Upper lobe of left lung (tissue), 6 donors: ENCODE measurements around the gene ZFR2. TPM values are rescaled to one million over a fixed set of nuclear protein-coding genes. Genes with fewer than 3 reads are reported as not detected.
"Not testable (repeated sequence)": the region's sequence is repeated elsewhere in the genome, so short reads cannot be mapped to it uniquely, and the experiment has no call there.

Experiments used
- ATAC-seq, 2 donors: fragments of 200-7000 bp; cut with Tn5 transposase; one replicate each; pipeline ENCODE4 v1.9.1; 2022; ENCODE audit warnings: mild to moderate bottlenecking in 2 of 2, moderate library complexity in 2 of 2; ENCODE audit not compliant: low FRiP score in 2 of 2
- DNase-seq, 2 donors: peaks; one replicate each; pipeline ENCODE4 v3.0.0-alpha.2; 2019 to 2020
- H3K27ac ChIP-seq, 4 donors: fragments of 200-600 bp; sonication (generic); one replicate each; pipeline ENCODE4 v1.5.1; 2016 to 2019
- H3K27me3 ChIP-seq, 4 donors: fragments of 200-600 bp; sonication (generic); one replicate each; pipeline ENCODE4 v1.5.1; 2017 to 2019
- H3K36me3 ChIP-seq, 4 donors: fragments of 200-600 bp; sonication (generic); one replicate each; pipeline ENCODE4 v1.5.1; 2016 to 2019
- H3K4me1 ChIP-seq, 4 donors: fragments of 200-600 bp; sonication (generic); one replicate each; pipeline ENCODE4 v1.5.1; 2018 to 2019
- H3K4me3 ChIP-seq, 4 donors: fragments of 200-600 bp; sonication (generic); one replicate each; pipeline ENCODE4 v1.5.1; 2017 to 2019; ENCODE audit warnings: mild to moderate bottlenecking in 2 of 4, moderate library complexity in 1 of 4
- H3K9me3 ChIP-seq, 4 donors: fragments of 200-600 bp; sonication (generic); one replicate each; pipeline ENCODE4 v1.5.1; 2018 to 2019
- EP300 ChIP-seq, 4 donors: sonication (generic); formaldehyde crosslinking; IDR thresholded peaks; one replicate each; pipeline ENCODE4 v1.5.1; 2017; ENCODE audit warnings: antibody characterized with exemption in 4 of 4, control low read depth in 2 of 4
- POLR2A ChIP-seq, 4 donors: fragments of 450-650 bp; IDR thresholded peaks; one replicate each; pipeline ENCODE4 v1.5.1; 2016 to 2017; ENCODE audit warnings: antibody characterized with exemption in 4 of 4, mild to moderate bottlenecking in 2 of 4
- POLR2AphosphoS5 ChIP-seq, 2 donors: sonication (generic); formaldehyde crosslinking; IDR thresholded peaks; one replicate each; pipeline ENCODE4 v1.5.1; 2017; ENCODE audit warnings: antibody characterized with exemption in 2 of 2
- WGBS, 2 donors: methylation state at CpG; one replicate each; pipeline ENCODE4 v1.1.5; 2017 to 2018; 5-methylcytosine and 5-hydroxymethylcytosine counted together
- total RNA-seq, 6 donors: library from RNA; depleted of rRNA in 4 of 6; stranded (reverse); fragments of >200 nt in 4 of 6; gene quantifications; one replicate each; pipeline versions ENCODE4 v1.1.0 to v1.2.1, GENCODE V29; 2016 to 2021
- TF ChIP-seq, protein P1 (sequence below), 6 experiments: fragments of 450-650 bp in 4 of 6; fragments of 200-600 bp in 2 of 6; sonication (generic) in 2 of 6; IDR thresholded peaks; one replicate each; pipeline ENCODE4 v1.5.1; 2016 to 2019; ENCODE audit warnings: antibody characterized with exemption in 6 of 6
- donor health status: DM: no; HTN: no; CAD: no; lungs with moderate emphysema.
- donor health status: DM: no; HTN: yes; CAD: no; lungs with severe emphysema.

Gene ZFR2
- total RNA-seq, 6 donors from 2014 or later = 0.11 to 4.2 (median 0.30) TPM; not detected in 3

DNA sequence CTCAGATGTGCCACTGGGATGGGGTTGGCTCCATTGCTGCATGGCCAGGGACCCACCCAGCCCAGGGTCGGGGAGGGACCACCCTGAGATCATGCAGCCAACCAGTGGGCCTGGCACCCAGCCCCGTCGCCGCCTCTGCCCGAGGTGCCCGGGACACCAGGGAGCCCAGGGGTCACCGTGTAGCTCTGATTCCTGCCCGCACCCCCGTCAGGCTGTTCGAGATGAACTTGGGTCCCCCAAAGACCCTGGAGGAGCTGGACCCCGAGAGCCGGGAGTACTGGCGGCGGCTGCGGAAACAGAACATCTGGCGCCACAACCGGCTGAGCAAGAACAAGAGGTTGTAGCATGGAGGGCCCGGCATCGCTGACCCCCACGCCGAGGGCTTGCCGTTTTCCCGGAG, 101.8 kb downstream of the ZFR2 start:
- no peaks in the 10 kb centered on the region for H3K9me3 ChIP-seq
- 89 to 93% methylated on average over 14 to 18 of the region's 23 CpGs for WGBS, 2 donors

GRCh38 chr19:3766520-3766919, 102.3 kb downstream of the ZFR2 start:
- 75 to 84% methylated on average over 7 of the region's 7 CpGs for WGBS, 2 donors
- H3K4me3 ChIP-seq = no peak overlapping the region
- no peaks in the 10 kb centered on the region for H3K27me3 ChIP-seq
- TF ChIP-seq EP300 (IDR thresholded peaks at IDR 0.05) = no peak
- TF ChIP-seq POLR2A (IDR thresholded peaks at IDR 0.05) = no peak
- TF ChIP-seq, protein P1, sequence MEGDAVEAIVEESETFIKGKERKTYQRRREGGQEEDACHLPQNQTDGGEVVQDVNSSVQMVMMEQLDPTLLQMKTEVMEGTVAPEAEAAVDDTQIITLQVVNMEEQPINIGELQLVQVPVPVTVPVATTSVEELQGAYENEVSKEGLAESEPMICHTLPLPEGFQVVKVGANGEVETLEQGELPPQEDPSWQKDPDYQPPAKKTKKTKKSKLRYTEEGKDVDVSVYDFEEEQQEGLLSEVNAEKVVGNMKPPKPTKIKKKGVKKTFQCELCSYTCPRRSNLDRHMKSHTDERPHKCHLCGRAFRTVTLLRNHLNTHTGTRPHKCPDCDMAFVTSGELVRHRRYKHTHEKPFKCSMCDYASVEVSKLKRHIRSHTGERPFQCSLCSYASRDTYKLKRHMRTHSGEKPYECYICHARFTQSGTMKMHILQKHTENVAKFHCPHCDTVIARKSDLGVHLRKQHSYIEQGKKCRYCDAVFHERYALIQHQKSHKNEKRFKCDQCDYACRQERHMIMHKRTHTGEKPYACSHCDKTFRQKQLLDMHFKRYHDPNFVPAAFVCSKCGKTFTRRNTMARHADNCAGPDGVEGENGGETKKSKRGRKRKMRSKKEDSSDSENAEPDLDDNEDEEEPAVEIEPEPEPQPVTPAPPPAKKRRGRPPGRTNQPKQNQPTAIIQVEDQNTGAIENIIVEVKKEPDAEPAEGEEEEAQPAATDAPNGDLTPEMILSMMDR (IDR thresholded peaks at IDR 0.05) = no peak
- ATAC-seq (no peak), DNase-seq (no peak)
- no peaks in the 10 kb centered on the region for H3K9me3 ChIP-seq
- H3K27ac ChIP-seq = no peak overlapping the region
- peaks cover 15 to 31% (median 18%) of the 10 kb centered on the region in 4 donors for H3K4me1 ChIP-seq
- peaks cover 11 to 52% (median 39%) of the 10 kb centered on the region in 4 donors for H3K36me3 ChIP-seq

More for the DNA sequence above, 101.8 kb downstream of the ZFR2 start:
- H3K27ac ChIP-seq = no peak overlapping the region
- H3K27me3 ChIP-seq = no peaks in the 10 kb centered on the region
- peak in 1 of 2 donors; percentile 77 for DNase-seq
- TF ChIP-seq, protein P1 (IDR thresholded peaks at IDR 0.05) = no peak
- TF ChIP-seq POLR2A (IDR thresholded peaks at IDR 0.05) (no peak), EP300 (IDR thresholded peaks at IDR 0.05) (no peak)
- no peak for ATAC-seq
- no peak overlapping the region for H3K4me3 ChIP-seq
- peaks cover 10 to 26% (median 13%) of the 10 kb centered on the region in 4 donors for H3K4me1 ChIP-seq
- peaks cover 11 to 52% (median 39%) of the 10 kb centered on the region in 4 donors for H3K36me3 ChIP-seq

DNA sequence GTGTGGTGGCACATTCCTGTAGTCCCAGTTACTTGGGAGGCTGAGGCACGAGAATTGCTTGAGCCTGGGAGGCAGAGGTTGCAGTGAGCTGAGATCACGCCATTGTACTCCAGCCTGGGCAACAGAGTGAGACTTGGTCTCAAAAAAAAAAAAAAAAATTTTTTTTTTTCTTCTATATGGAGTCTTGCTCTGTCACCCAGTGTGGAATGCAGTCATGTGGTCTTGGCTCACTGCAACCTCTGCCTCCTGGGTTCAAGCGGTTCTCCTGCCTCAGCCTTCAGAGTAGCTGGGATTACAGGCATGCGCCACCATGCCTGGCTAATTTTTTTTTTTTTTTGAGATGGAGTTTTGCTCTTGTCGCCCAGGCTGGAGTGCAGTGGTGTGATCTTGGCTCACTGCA, 103.1 kb downstream of the ZFR2 start:
- not testable (repeated sequence) for H3K27me3 ChIP-seq, H3K27ac ChIP-seq, DNase-seq, H3K9me3 ChIP-seq, ATAC-seq, H3K4me3 ChIP-seq
- WGBS, 2 donors = 92 to 96% methylated on average over 5 of the region's 5 CpGs
- Histone ChIP-seq H3K36me3 (peaks cover 11 to 52% (median 39%) of the 10 kb centered on the region in 4 donors), H3K4me1 (peaks cover 17 to 35% (median 20%) of the 10 kb centered on the region in 4 donors)

GRCh38 chr19:3765121-3765520, 103.7 kb downstream of the ZFR2 start:
- no peak for TF ChIP-seq POLR2A (IDR thresholded peaks at IDR 0.05)
- no peak for TF ChIP-seq POLR2AphosphoS5 (IDR thresholded peaks at IDR 0.05)
- peaks cover 11 to 52% (median 39%) of the 10 kb centered on the region in 4 donors for H3K36me3 ChIP-seq
- 97 to 99% methylated on average over 12 of the region's 12 CpGs for WGBS, 2 donors
- no peaks in the 10 kb centered on the region for H3K27me3 ChIP-seq
- DNase-seq = no peak
- no peak overlapping the region for H3K4me3 ChIP-seq
- no peak for ATAC-seq
- no peaks in the 10 kb centered on the region for H3K9me3 ChIP-seq
- no peak overlapping the region for H3K27ac ChIP-seq
- peaks cover 23 to 40% (median 26%) of the 10 kb centered on the region in 4 donors for H3K4me1 ChIP-seq

- Histone ChIP-seq H3K9me3 (no peaks in the 10 kb centered on the region), H3K27ac (peak within 1 kb of the TSS; percentile 91 to 99 (median 98)), H3K27me3 (no peaks in the 10 kb centered on the region), H3K4me1 (peaks cover 34 to 48% (median 38%) of the 10 kb centered on the region in 4 donors), H3K36me3 (peaks cover 11 to 50% (median 37%) of the 10 kb centered on the region in 4 donors), H3K4me3 (peak within 1 kb of the TSS; percentile 80 to 97 (median 84))
- TF ChIP-seq, protein P1 (IDR thresholded peaks at IDR 0.05) = peak in 1 of 6 experiments; percentile 5
- TF ChIP-seq EP300 (IDR thresholded peaks at IDR 0.05) (peak in 1 of 4 donors; percentile 47), POLR2AphosphoS5 (IDR thresholded peaks at IDR 0.05) (peak; percentile 90 to 95), POLR2A (IDR thresholded peaks at IDR 0.05) (peak in 3 of 4 donors; percentile 52 to 93 (median 88))
- DNase-seq (peak; percentile 99), ATAC-seq (peak; percentile 96 to 97)
- WGBS, 2 donors = 3 to 7% methylated on average over 18 to 47 of the region's 47 CpGs
Observed at GRCh38 chr19:3762501-3763459, 106.1 kb downstream of the ZFR2 start, which contains the start of gene MRPL54. Gene MRPL54 (plus strand): TSS chr19:3762682. CDS start chr19:3762701, 19 bp downstream.
